Esophagus muscularis mucosa (tissue), 4 donors: ENCODE measurements around the gene CACNA1S.

Experiments
- CTCF ChIP-seq, 3 experiments: fragments of 200-600 bp in 2 of 3; fragments of 450-650 bp in 1 of 3; sonication (generic) in 2 of 3; IDR thresholded peaks; one replicate each; pipeline ENCODE4 v1.5.1; 2017 to 2019; ENCODE audit warnings: antibody characterized with exemption in 3 of 3, mild to moderate bottlenecking in 2 of 3, moderate library complexity in 1 of 3
- EP300 ChIP-seq: sonication (generic); formaldehyde crosslinking; IDR thresholded peaks from one replicate; pipeline ENCODE4 v1.6.1; 2017; ENCODE audit warnings: antibody characterized with exemption
- POLR2A ChIP-seq: fragments of 450-650 bp; IDR thresholded peaks from one replicate; pipeline ENCODE4 v1.6.1; 2017; ENCODE audit warnings: antibody characterized with exemption, moderate library complexity, mild to moderate bottlenecking, low read depth

GRCh38 chr1:201153474-201154388, 41.5 kb upstream of the CACNA1S start:
- no peak for TF ChIP-seq CTCF (IDR thresholded peaks at IDR 0.05)
- TF ChIP-seq POLR2A: no peak
- TF ChIP-seq EP300: no peak
